Measurements from ENCODE around the gene GFOD1. TPM values are rescaled to one million over a fixed set of nuclear protein-coding genes. Genes with fewer than 3 reads are reported as not detected.
A peak's percentile ranks its signal among the peaks of the same experiment; 100 is the strongest.

The GFOD1 gene
- total and polyA plus RNA-seq, 10 of the 15 experiments (the other 5 are each of a cell fraction or from before 2014, with no cell fraction given): 6.5 to 41.4 (median 16.0) TPM

DNA sequence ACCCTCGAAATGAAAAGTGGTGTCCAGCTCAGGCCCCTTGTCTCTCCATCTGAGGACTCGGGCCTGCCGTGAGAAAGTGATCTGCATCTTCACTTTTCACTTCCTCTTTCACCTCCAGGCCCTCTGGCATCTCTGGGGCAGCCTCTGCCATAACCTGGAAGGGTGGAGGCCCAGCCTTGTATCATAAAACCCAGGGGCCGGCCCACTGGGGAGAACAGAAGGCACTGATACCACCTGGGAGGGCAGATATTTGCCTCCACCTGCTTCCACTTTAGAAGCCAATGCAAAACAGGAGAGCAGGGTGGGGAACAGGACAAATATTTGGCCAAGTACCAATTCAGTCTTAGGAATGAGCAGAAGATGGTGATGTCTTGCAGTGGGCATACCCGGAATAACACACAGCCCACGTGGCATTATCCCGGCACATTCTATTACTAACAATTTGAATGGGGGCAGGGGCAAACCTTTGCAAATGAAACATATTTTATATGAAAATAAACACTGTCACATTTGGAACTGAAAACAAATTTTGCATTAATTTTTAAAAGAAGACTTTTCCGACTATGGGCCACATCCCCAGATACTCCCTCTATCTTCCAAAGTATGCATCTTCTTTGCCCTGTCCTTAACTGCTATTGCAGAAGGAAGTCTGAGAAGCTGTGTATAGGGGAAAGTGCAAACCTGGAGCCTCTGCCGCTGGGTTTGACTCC lies 89.9 kb downstream of the GFOD1 start (continued):
- TF ChIP-seq, protein P1, sequence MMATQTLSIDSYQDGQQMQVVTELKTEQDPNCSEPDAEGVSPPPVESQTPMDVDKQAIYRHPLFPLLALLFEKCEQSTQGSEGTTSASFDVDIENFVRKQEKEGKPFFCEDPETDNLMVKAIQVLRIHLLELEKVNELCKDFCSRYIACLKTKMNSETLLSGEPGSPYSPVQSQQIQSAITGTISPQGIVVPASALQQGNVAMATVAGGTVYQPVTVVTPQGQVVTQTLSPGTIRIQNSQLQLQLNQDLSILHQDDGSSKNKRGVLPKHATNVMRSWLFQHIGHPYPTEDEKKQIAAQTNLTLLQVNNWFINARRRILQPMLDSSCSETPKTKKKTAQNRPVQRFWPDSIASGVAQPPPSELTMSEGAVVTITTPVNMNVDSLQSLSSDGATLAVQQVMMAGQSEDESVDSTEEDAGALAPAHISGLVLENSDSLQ (IDR thresholded peaks at IDR 0.05): no peak
- TF ChIP-seq POLR2AphosphoS5 (IDR thresholded peaks at IDR 0.05; ENCODE audit: low read length) (no peak), RELA (IDR thresholded peaks at IDR 0.05; ENCODE audit: borderline replicate concordance, partially characterized antibody) (no peak), KDM1A (IDR thresholded peaks at IDR 0.05; ENCODE audit: borderline replicate concordance) (no peak), POLR2A (IDR thresholded peaks at IDR 0.05; ENCODE audit: low read depth, low read length) (0 out of 2 replicates have a peak, but pooled peaks have one; percentile 22), ASH2L (IDR thresholded peaks at IDR 0.05; ENCODE audit: borderline replicate concordance, low read depth) (no peak), EED (IDR thresholded peaks at IDR 0.05; ENCODE audit: low read depth) (peak; percentile 85), STAT1 (conservative IDR thresholded peaks at IDR 0.05) (no peak), CBFB (IDR thresholded peaks at IDR 0.05; ENCODE audit: low read depth) (no peak), TAF1 (IDR thresholded peaks at IDR 0.05; ENCODE audit: borderline replicate concordance, low read depth, low read length) (no peak), SMC3 (IDR thresholded peaks at IDR 0.05; ENCODE audit: borderline replicate concordance, low read length) (peak; percentile 28; the same call in 1 of the 2 replicates), IRF4 (IDR thresholded peaks at IDR 0.05; ENCODE audit: low read depth, low read length) (no peak; the same call in 1 of the 2 replicates), PML (IDR thresholded peaks at IDR 0.05; ENCODE audit: low read length) (no peak), SPI1 (IDR thresholded peaks at IDR 0.05; ENCODE audit: borderline replicate concordance, insufficient read depth, low read depth, low read length) (peak; percentile 99), ZNF207 (IDR thresholded peaks at IDR 0.05; ENCODE audit: borderline replicate concordance) (no peak), EZH2 (IDR thresholded peaks at IDR 0.05; ENCODE audit: borderline replicate concordance, control insufficient read depth, low read depth, low read length) (no peak), BACH1 (IDR thresholded peaks at IDR 0.05; ENCODE audit: borderline replicate concordance) (no peak), RAD51 (IDR thresholded peaks at IDR 0.05) (no peak), ZNF24 (IDR thresholded peaks at IDR 0.05) (no peak), POU2F2 (IDR thresholded peaks at IDR 0.05; ENCODE audit: borderline replicate concordance, low read depth, low read length) (no peak)
- TF ChIP-seq, protein P2, sequence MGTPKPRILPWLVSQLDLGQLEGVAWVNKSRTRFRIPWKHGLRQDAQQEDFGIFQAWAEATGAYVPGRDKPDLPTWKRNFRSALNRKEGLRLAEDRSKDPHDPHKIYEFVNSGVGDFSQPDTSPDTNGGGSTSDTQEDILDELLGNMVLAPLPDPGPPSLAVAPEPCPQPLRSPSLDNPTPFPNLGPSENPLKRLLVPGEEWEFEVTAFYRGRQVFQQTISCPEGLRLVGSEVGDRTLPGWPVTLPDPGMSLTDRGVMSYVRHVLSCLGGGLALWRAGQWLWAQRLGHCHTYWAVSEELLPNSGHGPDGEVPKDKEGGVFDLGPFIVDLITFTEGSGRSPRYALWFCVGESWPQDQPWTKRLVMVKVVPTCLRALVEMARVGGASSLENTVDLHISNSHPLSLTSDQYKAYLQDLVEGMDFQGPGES (IDR thresholded peaks at IDR 0.05): no peak
- TF ChIP-seq, protein P3, sequence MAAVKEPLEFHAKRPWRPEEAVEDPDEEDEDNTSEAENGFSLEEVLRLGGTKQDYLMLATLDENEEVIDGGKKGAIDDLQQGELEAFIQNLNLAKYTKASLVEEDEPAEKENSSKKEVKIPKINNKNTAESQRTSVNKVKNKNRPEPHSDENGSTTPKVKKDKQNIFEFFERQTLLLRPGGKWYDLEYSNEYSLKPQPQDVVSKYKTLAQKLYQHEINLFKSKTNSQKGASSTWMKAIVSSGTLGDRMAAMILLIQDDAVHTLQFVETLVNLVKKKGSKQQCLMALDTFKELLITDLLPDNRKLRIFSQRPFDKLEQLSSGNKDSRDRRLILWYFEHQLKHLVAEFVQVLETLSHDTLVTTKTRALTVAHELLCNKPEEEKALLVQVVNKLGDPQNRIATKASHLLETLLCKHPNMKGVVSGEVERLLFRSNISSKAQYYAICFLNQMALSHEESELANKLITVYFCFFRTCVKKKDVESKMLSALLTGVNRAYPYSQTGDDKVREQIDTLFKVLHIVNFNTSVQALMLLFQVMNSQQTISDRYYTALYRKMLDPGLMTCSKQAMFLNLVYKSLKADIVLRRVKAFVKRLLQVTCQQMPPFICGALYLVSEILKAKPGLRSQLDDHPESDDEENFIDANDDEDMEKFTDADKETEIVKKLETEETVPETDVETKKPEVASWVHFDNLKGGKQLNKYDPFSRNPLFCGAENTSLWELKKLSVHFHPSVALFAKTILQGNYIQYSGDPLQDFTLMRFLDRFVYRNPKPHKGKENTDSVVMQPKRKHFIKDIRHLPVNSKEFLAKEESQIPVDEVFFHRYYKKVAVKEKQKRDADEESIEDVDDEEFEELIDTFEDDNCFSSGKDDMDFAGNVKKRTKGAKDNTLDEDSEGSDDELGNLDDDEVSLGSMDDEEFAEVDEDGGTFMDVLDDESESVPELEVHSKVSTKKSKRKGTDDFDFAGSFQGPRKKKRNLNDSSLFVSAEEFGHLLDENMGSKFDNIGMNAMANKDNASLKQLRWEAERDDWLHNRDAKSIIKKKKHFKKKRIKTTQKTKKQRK (IDR thresholded peaks at IDR 0.05; ENCODE audit: low read depth, low read length): no peak
- TF ChIP-seq, protein P4, sequence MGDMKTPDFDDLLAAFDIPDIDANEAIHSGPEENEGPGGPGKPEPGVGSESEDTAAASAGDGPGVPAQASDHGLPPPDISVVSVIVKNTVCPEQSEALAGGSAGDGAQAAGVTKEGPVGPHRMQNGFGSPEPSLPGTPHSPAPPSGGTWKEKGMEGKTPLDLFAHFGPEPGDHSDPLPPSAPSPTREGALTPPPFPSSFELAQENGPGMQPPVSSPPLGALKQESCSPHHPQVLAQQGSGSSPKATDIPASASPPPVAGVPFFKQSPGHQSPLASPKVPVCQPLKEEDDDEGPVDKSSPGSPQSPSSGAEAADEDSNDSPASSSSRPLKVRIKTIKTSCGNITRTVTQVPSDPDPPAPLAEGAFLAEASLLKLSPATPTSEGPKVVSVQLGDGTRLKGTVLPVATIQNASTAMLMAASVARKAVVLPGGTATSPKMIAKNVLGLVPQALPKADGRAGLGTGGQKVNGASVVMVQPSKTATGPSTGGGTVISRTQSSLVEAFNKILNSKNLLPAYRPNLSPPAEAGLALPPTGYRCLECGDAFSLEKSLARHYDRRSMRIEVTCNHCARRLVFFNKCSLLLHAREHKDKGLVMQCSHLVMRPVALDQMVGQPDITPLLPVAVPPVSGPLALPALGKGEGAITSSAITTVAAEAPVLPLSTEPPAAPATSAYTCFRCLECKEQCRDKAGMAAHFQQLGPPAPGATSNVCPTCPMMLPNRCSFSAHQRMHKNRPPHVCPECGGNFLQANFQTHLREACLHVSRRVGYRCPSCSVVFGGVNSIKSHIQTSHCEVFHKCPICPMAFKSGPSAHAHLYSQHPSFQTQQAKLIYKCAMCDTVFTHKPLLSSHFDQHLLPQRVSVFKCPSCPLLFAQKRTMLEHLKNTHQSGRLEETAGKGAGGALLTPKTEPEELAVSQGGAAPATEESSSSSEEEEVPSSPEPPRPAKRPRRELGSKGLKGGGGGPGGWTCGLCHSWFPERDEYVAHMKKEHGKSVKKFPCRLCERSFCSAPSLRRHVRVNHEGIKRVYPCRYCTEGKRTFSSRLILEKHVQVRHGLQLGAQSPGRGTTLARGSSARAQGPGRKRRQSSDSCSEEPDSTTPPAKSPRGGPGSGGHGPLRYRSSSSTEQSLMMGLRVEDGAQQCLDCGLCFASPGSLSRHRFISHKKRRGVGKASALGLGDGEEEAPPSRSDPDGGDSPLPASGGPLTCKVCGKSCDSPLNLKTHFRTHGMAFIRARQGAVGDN (IDR thresholded peaks at IDR 0.05): peak; percentile 92

All from GM12878 (cell line).